GM12891 (cell line): ENCODE measurements around the gene MICU1.
"Not testable (repeated sequence)": the region's sequence is repeated elsewhere in the genome, so short reads cannot be mapped to it uniquely, and the experiment has no call there.

Source experiments
- DNase-seq: peaks from one replicate; pipeline ENCODE4 v3.0.0; 2011; ENCODE audit warnings: low spot score; ENCODE audit not compliant: insufficient read length
- FAIRE-seq: peaks from 2 replicates; lab custom pipeline; 2011; peaks lifted over from hg19 to GRCh38; lab: Jason Lieb, UNC
- PAX5 ChIP-seq: IDR thresholded peaks from 2 replicates; pipeline ENCODE4 v1.6.1; 2011; ENCODE audit warnings: low read length, moderate library complexity, mild to moderate bottlenecking; ENCODE audit not compliant: insufficient read depth, severe bottlenecking
- POLR2A ChIP-seq: IDR thresholded peaks from 2 replicates; pipeline ENCODE4 v1.6.1; 2011; ENCODE audit warnings: low read depth, low read length, control low read depth
- POLR2AphosphoS5 ChIP-seq: IDR thresholded peaks from 2 replicates; pipeline ENCODE4 v1.6.1; 2011; ENCODE audit warnings: low read depth, low read length, control low read depth
- POU2F2 ChIP-seq: IDR thresholded peaks from 2 replicates; pipeline ENCODE4 v1.6.1; 2011; ENCODE audit warnings: low read depth, mild to moderate bottlenecking, control low read depth, low read length, moderate library complexity
- SPI1 ChIP-seq: IDR thresholded peaks from 2 replicates; pipeline ENCODE4 v1.6.1; 2011; ENCODE audit warnings: low read depth, low read length, control low read depth
- TAF1 ChIP-seq: IDR thresholded peaks from 2 replicates; pipeline ENCODE4 v1.6.1; 2011; ENCODE audit warnings: low read depth, low read length, control low read depth

Gene MICU1

GRCh38 chr10:72326665-72327603, 298.9 kb downstream of the MICU1 start:
- not testable (repeated sequence) for FAIRE-seq, DNase-seq
- TF ChIP-seq POLR2AphosphoS5, result peak; percentile 23; the same call in 1 of the 2 replicates
- peak; percentile 55; the same call in 1 of the 2 replicates for TF ChIP-seq POLR2A

- not testable (repeated sequence) for FAIRE-seq, DNase-seq
These were observed 300.4 kb downstream of the MICU1 start for GRCh38 chr10:72325243-72326175.

- DNase-seq (no peak), FAIRE-seq (no peak)
- TF ChIP-seq TAF1 (no peak), SPI1 (peak; percentile 45)
These were observed 302.1 kb downstream of the MICU1 start for GRCh38 chr10:72323771-72324191.

- no peak for FAIRE-seq
- TF ChIP-seq TAF1, result no peak
- TF ChIP-seq POLR2A, result no peak
- TF ChIP-seq POU2F2, result no peak
- TF ChIP-seq PAX5, result no peak
- no peak for TF ChIP-seq SPI1
- no peak for TF ChIP-seq POLR2AphosphoS5
These were observed 302.6 kb downstream of the MICU1 start for GRCh38 chr10:72323108-72323749.

GRCh38 chr10:72322280-72323058, 303.4 kb downstream of the MICU1 start:
- no peak for TF ChIP-seq POLR2A
- TF ChIP-seq SPI1, result peak; percentile 34; the same call in 1 of the 2 replicates
- FAIRE-seq, result no peak
- no peak for DNase-seq

More at GRCh38 chr10:72323108-72323749, 302.6 kb downstream of the MICU1 start:
- DNase-seq, result no peak

GRCh38 chr10:72322030-72322279, 303.9 kb downstream of the MICU1 start:
- no peak for TF ChIP-seq SPI1
- no peak for TF ChIP-seq POU2F2
- TF ChIP-seq TAF1, result no peak
- TF ChIP-seq PAX5, result no peak
- TF ChIP-seq POLR2AphosphoS5, result no peak
- TF ChIP-seq POLR2A, result no peak
- DNase-seq (no peak), FAIRE-seq (no peak)

GRCh38 chr10:72321248-72322029, 304.4 kb downstream of the MICU1 start:
- DNase-seq (no peak), FAIRE-seq (no peak)
- TF ChIP-seq PAX5 (no peak), TAF1 (no peak), SPI1 (no peak), POU2F2 (no peak), POLR2A (no peak)

- DNase-seq, result no peak
- FAIRE-seq, result peak; percentile 85
- TF ChIP-seq SPI1 (peak; percentile 94), POLR2AphosphoS5 (peak; percentile 57), POLR2A (0 out of 2 replicates have a peak, but pooled peaks have one; percentile 66), PAX5 (no peak), POU2F2 (peak; percentile 78), TAF1 (peak; percentile 54; the same call in 1 of the 2 replicates)
These were observed 305.1 kb downstream of the MICU1 start for GRCh38 chr10:72320676-72321247.
